ENCODE measurements around the gene TIMM17A.

TIMM17A gene

GRCh38 chr1:202009326-202010179 is 54.2 kb downstream of the TIMM17A start:
- ChIA-PET CTCF (interaction anchor here (0.5 to 10.1 kb wide), 30 partner anchors 8 to 1237 kb away, joined by 3 to 114 read pairs (median 4); partner anchors contain the start of gene GPR37L1), POLR2A (ENCODE audit: low non-redundant PET) (interaction anchor here (0.5 to 1.3 kb wide), 22 partner anchors 9 to 132 kb away, joined by 3 to 12 read pairs (median 4); no protein-coding TSS in a partner anchor)
- peak; percentile 84 for TF ChIP-seq CTCF (conservative IDR thresholded peaks at IDR 0.05; ENCODE audit: low read depth)
- no peak overlapping the region for H3K27ac ChIP-seq
- peak; percentile 95 for DNase-seq (ENCODE audit: low spot score)

- POLR2A ChIA-PET (ENCODE audit: low non-redundant PET): interaction anchor here (0.5 to 1.3 kb wide), 22 partner anchors 8 to 131 kb away, joined by 3 to 12 read pairs (median 4); no protein-coding TSS in a partner anchor
- no peak within 1 kb of the TSS for H3K27ac ChIP-seq
- no peak for TF ChIP-seq CTCF (conservative IDR thresholded peaks at IDR 0.05; ENCODE audit: low read depth)
- DNase-seq (ENCODE audit: low spot score): peak; percentile 91
- CTCF ChIA-PET: interaction anchor here (0.5 to 10.1 kb wide), 19 partner anchors 8 to 126 kb away, joined by 3 to 114 read pairs (median 3); partner anchors contain the start of gene GPR37L1
Observed at GRCh38 chr1:202010180-202011015, 55.1 kb downstream of the TIMM17A start, which contains the start of gene ELF3. ELF3 (plus strand) TSS chr1:202010587; CDS start chr1:202011137, 550 bp downstream.

GRCh38 chr1:202011994-202012393 is 56.7 kb downstream of the TIMM17A start:
- no peak for DNase-seq (ENCODE audit: low spot score)
- no peak overlapping the region for H3K27ac ChIP-seq
- ChIA-PET POLR2A (ENCODE audit: low non-redundant PET) (interaction anchor here (0.6 to 1.1 kb wide), 3 partner anchors 10 to 93 kb away, joined by 3 to 4 read pairs (median 4); no protein-coding TSS in a partner anchor), CTCF (interaction anchor here (0.6 to 10.1 kb wide), 6 partner anchors 25 to 1261 kb away, joined by 3 to 114 read pairs (median 3); partner anchors contain the start of gene GPR37L1)
- TF ChIP-seq CTCF (conservative IDR thresholded peaks at IDR 0.05; ENCODE audit: low read depth): no peak

- TF ChIP-seq CTCF (conservative IDR thresholded peaks at IDR 0.05; ENCODE audit: low read depth): no peak
- CTCF ChIA-PET: interaction anchor here (0.5 to 10.1 kb wide), 3 partner anchors 16 to 108 kb away, joined by 3 to 114 read pairs (median 3); partner anchors contain the start of gene GPR37L1
- POLR2A ChIA-PET (ENCODE audit: low non-redundant PET): interaction anchor here (0.6 to 1.1 kb wide), 3 partner anchors 9 to 180 kb away, joined by 3 to 4 read pairs (median 3); no protein-coding TSS in a partner anchor
- no peak overlapping the region for H3K27ac ChIP-seq
- DNase-seq (ENCODE audit: low spot score): no peak
Observed at GRCh38 chr1:202012544-202013478, 57.5 kb downstream of the TIMM17A start.

GRCh38 chr1:202013603-202014002 is 58.3 kb downstream of the TIMM17A start:
- no peak for DNase-seq (ENCODE audit: low spot score)
- CTCF ChIA-PET: interaction anchor here (0.6 to 10.1 kb wide), 3 partner anchors 24 to 107 kb away, joined by 3 to 114 read pairs (median 3); partner anchors contain the start of gene GPR37L1
- no peak overlapping the region for H3K27ac ChIP-seq
- no peak for TF ChIP-seq CTCF (conservative IDR thresholded peaks at IDR 0.05; ENCODE audit: low read depth)
- POLR2A ChIA-PET (ENCODE audit: low non-redundant PET): no interaction called here
